WTC11 (cell line): Measurements from ENCODE around the gene HIKESHI. TPM values are rescaled to one million over a fixed set of nuclear protein-coding genes. Genes with fewer than 3 reads are reported as not detected.

Experiments
- ATAC-seq: fragments of 200-7000 bp; cut with Tn5 transposase; 2 replicates; pipeline ENCODE4 v1.10.0; 2021; ENCODE audit warnings: mild to moderate bottlenecking, moderate library complexity
- CTCF ChIA-PET: fragments of 300-600 bp; sonication (Branson Sonifier 250); formaldehyde crosslinking; loops from one replicate; lab custom pipeline; 2021; ENCODE audit warnings: antibody characterized with exemption; lab: Charles Lee
- POLR2A ChIA-PET: fragments of 350-600 bp; sonication (Branson Sonifier 250); formaldehyde crosslinking; loops from one replicate; lab custom pipeline; 2021; ENCODE audit warnings: antibody characterized with exemption; lab: Charles Lee
- DNase-seq: peaks from one replicate; pipeline ENCODE4 v3.0.0; 2021; ENCODE audit warnings: low spot score
- H3K27ac Mint-ChIP-seq: 2 replicates; pipeline ENCODE4 v1.8.0; 2021; ENCODE audit warnings: mixed read lengths
- H3K27me3 Mint-ChIP-seq: 2 replicates; pipeline ENCODE4 v1.8.0; 2021; ENCODE audit warnings: low read depth, mild to moderate bottlenecking, moderate library complexity, mixed read lengths
- H3K36me3 Mint-ChIP-seq: 2 replicates; pipeline ENCODE4 v1.8.0; 2021; ENCODE audit warnings: mixed read lengths
- H3K4me1 Mint-ChIP-seq: 2 replicates; pipeline ENCODE4 v1.8.0; 2022; ENCODE audit warnings: mixed read lengths
- H3K4me3 Mint-ChIP-seq: 2 replicates; pipeline ENCODE4 v1.8.0; 2021; ENCODE audit warnings: mild to moderate bottlenecking, moderate library complexity, mixed read lengths
- H3K9me3 Mint-ChIP-seq: 2 replicates; pipeline ENCODE4 v1.8.0; 2021; ENCODE audit warnings: mixed read lengths
- ARID4B ChIP-seq: sonication (generic); formaldehyde crosslinking; IDR thresholded peaks from 2 replicates; pipeline ENCODE4 v1.8.0; 2023; ENCODE audit warnings: missing genetic modification reagents, mild to moderate bottlenecking, borderline replicate concordance
- ESRRA ChIP-seq: sonication (generic); formaldehyde crosslinking; IDR thresholded peaks from 2 replicates; pipeline ENCODE4 v1.8.1; 2022; ENCODE audit warnings: mild to moderate bottlenecking, missing genetic modification reagents, borderline replicate concordance
- FOXK1 ChIP-seq: sonication (generic); formaldehyde crosslinking; IDR thresholded peaks from 2 replicates; pipeline ENCODE4 v1.8.0; 2022; ENCODE audit warnings: mild to moderate bottlenecking, moderate library complexity, missing genetic modification reagents
- MXD4 ChIP-seq: fragments of 250-450 bp; sonication (Bioruptor Pico); IDR thresholded peaks from 2 replicates; pipeline ENCODE4 v1.8.0; 2021; ENCODE audit warnings: mild to moderate bottlenecking, moderate library complexity, borderline replicate concordance
- MYBL2 ChIP-seq: sonication (generic); formaldehyde crosslinking; IDR thresholded peaks from 2 replicates; pipeline ENCODE4 v1.8.1; 2023; ENCODE audit warnings: mild to moderate bottlenecking, moderate library complexity, missing genetic modification reagents
- NFATC4 ChIP-seq: fragments of 250-450 bp; sonication (Bioruptor Pico); IDR thresholded peaks from 2 replicates; pipeline ENCODE4 v1.9.0; 2021; ENCODE audit warnings: mild to moderate bottlenecking
- RORB ChIP-seq: fragments of 250-450 bp; sonication (Bioruptor Pico); IDR thresholded peaks from 2 replicates; pipeline ENCODE4 v1.9.0; 2021; ENCODE audit warnings: mild to moderate bottlenecking
- SMAD3 ChIP-seq: sonication (generic); formaldehyde crosslinking; IDR thresholded peaks from 2 replicates; pipeline ENCODE4 v1.8.0; 2022; ENCODE audit warnings: missing genetic modification reagents, mild to moderate bottlenecking, borderline replicate concordance
- USF2 ChIP-seq: sonication (generic); formaldehyde crosslinking; IDR thresholded peaks from 2 replicates; pipeline ENCODE4 v1.8.1; 2023; ENCODE audit warnings: mild to moderate bottlenecking, missing genetic modification reagents, moderate library complexity
- ZBTB43 ChIP-seq: sonication (generic); formaldehyde crosslinking; IDR thresholded peaks from 2 replicates; pipeline ENCODE4 v1.8.1; 2023; ENCODE audit warnings: mild to moderate bottlenecking, missing genetic modification reagents
- ZNF138 ChIP-seq: sonication (generic); formaldehyde crosslinking; conservative IDR thresholded peaks from 2 replicates; pipeline ENCODE4 v1.8.1; 2022; ENCODE audit warnings: mild to moderate bottlenecking, moderate library complexity, missing genetic modification reagents
- ZNF232 ChIP-seq: sonication (generic); formaldehyde crosslinking; IDR thresholded peaks from 2 replicates; pipeline ENCODE4 v1.8.0; 2022; ENCODE audit warnings: mild to moderate bottlenecking, missing genetic modification reagents
- ZNF396 ChIP-seq: fragments of 250-450 bp; sonication (Bioruptor Pico); IDR thresholded peaks from 2 replicates; pipeline ENCODE4 v1.8.0; 2021; ENCODE audit warnings: mild to moderate bottlenecking, moderate library complexity, borderline replicate concordance
- total RNA-seq: library from RNA; stranded (reverse); gene quantifications from 3 replicates; pipeline ENCODE4 v1.2.3, GENCODE V29; 2021
- TF ChIP-seq, protein P1 (sequence below): sonication (generic); formaldehyde crosslinking; IDR thresholded peaks from 2 replicates; pipeline ENCODE4 v1.8.1; 2023; ENCODE audit warnings: mild to moderate bottlenecking, missing genetic modification reagents, moderate library complexity
- TF ChIP-seq, protein P2 (sequence below): sonication (generic); formaldehyde crosslinking; IDR thresholded peaks from 2 replicates; pipeline ENCODE4 v1.8.0; 2023; ENCODE audit warnings: mild to moderate bottlenecking, missing genetic modification reagents
- TF ChIP-seq, protein P3 (sequence below): sonication (generic); formaldehyde crosslinking; IDR thresholded peaks from 2 replicates; pipeline ENCODE4 v1.8.0; 2022; ENCODE audit warnings: mild to moderate bottlenecking, missing genetic modification reagents

Gene HIKESHI
- total RNA-seq, 1 experiment from 2014 or later = 48.3 TPM

DNA sequence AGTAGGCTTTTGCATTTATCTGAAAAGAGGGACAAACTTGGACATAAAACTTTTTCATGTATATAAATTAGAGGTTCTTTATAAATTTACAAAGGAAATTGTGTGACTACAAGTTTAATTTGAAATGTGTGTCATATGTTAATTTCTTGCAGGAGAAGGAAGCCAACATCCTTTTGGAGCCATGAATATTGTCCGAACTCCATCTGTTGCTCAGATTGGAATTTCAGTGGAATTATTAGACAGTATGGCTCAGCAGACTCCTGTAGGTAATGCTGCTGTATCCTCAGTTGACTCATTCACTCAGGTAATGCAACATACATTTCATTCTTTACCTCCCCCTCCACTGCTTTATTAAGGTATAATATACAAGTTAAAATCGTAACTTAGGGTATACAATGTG lies 35.2 kb downstream of the HIKESHI start:
- peaks cover 29% of the 10 kb centered on the region for H3K9me3 Mint-ChIP-seq
- H3K27ac Mint-ChIP-seq = no peak overlapping the region
- peaks cover 11% of the 10 kb centered on the region; the same call in 1 of the 2 replicates for H3K4me1 Mint-ChIP-seq
- H3K36me3 Mint-ChIP-seq = peaks cover 67% of the 10 kb centered on the region
- CTCF ChIA-PET = no interaction called here
- ATAC-seq = no peak
- TF ChIP-seq, protein P1, sequence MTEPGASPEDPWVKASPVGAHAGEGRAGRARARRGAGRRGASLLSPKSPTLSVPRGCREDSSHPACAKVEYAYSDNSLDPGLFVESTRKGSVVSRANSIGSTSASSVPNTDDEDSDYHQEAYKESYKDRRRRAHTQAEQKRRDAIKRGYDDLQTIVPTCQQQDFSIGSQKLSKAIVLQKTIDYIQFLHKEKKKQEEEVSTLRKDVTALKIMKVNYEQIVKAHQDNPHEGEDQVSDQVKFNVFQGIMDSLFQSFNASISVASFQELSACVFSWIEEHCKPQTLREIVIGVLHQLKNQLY (CRISPR knock-in tag) = no peak
- TF ChIP-seq NFATC4 (CRISPR knock-in tag) = no peak
- TF ChIP-seq ZNF138 (CRISPR knock-in tag) = no peak
- TF ChIP-seq ARID4B = no peak
- no peak for TF ChIP-seq ZNF396 (CRISPR knock-in tag)
- TF ChIP-seq SMAD3 = no peak
- no peak for TF ChIP-seq RORB (CRISPR knock-in tag)
- TF ChIP-seq MYBL2 (CRISPR knock-in tag) = no peak
- no peak for TF ChIP-seq ESRRA
- no peak for TF ChIP-seq MXD4
- no peak for TF ChIP-seq ZBTB43 (CRISPR knock-in tag)
- TF ChIP-seq, all 79 proteins: peak for 0
- H3K4me3 Mint-ChIP-seq = no peak overlapping the region
- DNase-seq = no peak
- POLR2A ChIA-PET = no interaction called here
- H3K27me3 Mint-ChIP-seq = no peaks in the 10 kb centered on the region

- no peak overlapping the region for H3K4me3 Mint-ChIP-seq
- peaks cover 10% of the 10 kb centered on the region; the same call in 1 of the 2 replicates for H3K9me3 Mint-ChIP-seq
- POLR2A ChIA-PET = interaction anchor here (0.7 to 0.9 kb wide), 2 partner anchors 486 to 583 kb away, joined by 3 read pairs; partner anchors contain the start of gene CCDC83
- H3K4me1 Mint-ChIP-seq = no peaks in the 10 kb centered on the region
- peak; percentile 58 for ATAC-seq
- no peak for DNase-seq
- H3K36me3 Mint-ChIP-seq = peaks cover 37% of the 10 kb centered on the region
- H3K27ac Mint-ChIP-seq = no peak overlapping the region
- TF ChIP-seq, protein P2, sequence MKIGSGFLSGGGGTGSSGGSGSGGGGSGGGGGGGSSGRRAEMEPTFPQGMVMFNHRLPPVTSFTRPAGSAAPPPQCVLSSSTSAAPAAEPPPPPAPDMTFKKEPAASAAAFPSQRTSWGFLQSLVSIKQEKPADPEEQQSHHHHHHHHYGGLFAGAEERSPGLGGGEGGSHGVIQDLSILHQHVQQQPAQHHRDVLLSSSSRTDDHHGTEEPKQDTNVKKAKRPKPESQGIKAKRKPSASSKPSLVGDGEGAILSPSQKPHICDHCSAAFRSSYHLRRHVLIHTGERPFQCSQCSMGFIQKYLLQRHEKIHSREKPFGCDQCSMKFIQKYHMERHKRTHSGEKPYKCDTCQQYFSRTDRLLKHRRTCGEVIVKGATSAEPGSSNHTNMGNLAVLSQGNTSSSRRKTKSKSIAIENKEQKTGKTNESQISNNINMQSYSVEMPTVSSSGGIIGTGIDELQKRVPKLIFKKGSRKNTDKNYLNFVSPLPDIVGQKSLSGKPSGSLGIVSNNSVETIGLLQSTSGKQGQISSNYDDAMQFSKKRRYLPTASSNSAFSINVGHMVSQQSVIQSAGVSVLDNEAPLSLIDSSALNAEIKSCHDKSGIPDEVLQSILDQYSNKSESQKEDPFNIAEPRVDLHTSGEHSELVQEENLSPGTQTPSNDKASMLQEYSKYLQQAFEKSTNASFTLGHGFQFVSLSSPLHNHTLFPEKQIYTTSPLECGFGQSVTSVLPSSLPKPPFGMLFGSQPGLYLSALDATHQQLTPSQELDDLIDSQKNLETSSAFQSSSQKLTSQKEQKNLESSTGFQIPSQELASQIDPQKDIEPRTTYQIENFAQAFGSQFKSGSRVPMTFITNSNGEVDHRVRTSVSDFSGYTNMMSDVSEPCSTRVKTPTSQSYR (CRISPR knock-in tag) = no peak
- TF ChIP-seq FOXK1 (no peak), ZNF232 (CRISPR knock-in tag) (no peak), USF2 (CRISPR knock-in tag) (no peak)
- TF ChIP-seq, protein P3, sequence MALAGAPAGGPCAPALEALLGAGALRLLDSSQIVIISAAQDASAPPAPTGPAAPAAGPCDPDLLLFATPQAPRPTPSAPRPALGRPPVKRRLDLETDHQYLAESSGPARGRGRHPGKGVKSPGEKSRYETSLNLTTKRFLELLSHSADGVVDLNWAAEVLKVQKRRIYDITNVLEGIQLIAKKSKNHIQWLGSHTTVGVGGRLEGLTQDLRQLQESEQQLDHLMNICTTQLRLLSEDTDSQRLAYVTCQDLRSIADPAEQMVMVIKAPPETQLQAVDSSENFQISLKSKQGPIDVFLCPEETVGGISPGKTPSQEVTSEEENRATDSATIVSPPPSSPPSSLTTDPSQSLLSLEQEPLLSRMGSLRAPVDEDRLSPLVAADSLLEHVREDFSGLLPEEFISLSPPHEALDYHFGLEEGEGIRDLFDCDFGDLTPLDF (CRISPR knock-in tag) = no peak
- TF ChIP-seq, all 79 proteins: peak for 0
- CTCF ChIA-PET = interaction anchor here (1.0 kb wide), 1 partner anchor 19 kb away, joined by 3 read pairs; no protein-coding TSS in a partner anchor
- no peaks in the 10 kb centered on the region for H3K27me3 Mint-ChIP-seq
Measured at GRCh38 chr11:86341382-86341781, 39.3 kb downstream of the HIKESHI start.
